AG08395 (cell line): ENCODE results near the gene SLC25A17.
A peak's percentile ranks its signal among the peaks of the same experiment; 100 is the strongest.
"Not testable (repeated sequence)": the region's sequence is repeated elsewhere in the genome, so short reads cannot be mapped to it uniquely, and the experiment has no call there.

ENCODE experiments used
- DNase-seq: peaks from one replicate; pipeline ENCODE4 v3.0.0; 2012; ENCODE audit warnings: mixed read lengths, low spot score

SLC25A17 gene

GRCh38 chr22:40818747-40819598 lies at the start of gene SLC25A17:
Gene SLC25A17 (minus strand): TSS chr22:40819346. CDS start chr22:40819248, 98 bp downstream.
- peak; percentile 97 for DNase-seq

GRCh38 chr22:40868379-40868778 lies 49.2 kb upstream of the SLC25A17 start:
- DNase-seq: not testable (repeated sequence)

GRCh38 chr22:40867109-40867508 lies 48.0 kb upstream of the SLC25A17 start:
- no peak for DNase-seq

- DNase-seq: no peak
These were observed 43.4 kb upstream of the SLC25A17 start for GRCh38 chr22:40862537-40862936.

- no peak for DNase-seq
These were observed 42.9 kb upstream of the SLC25A17 start, which contains the start of gene DNAJB7 for GRCh38 chr22:40862013-40862412. Gene DNAJB7 (minus strand): TSS chr22:40862113. CDS start chr22:40861994, 119 bp downstream.

- DNase-seq: no peak
These were observed 38.2 kb upstream of the SLC25A17 start for GRCh38 chr22:40857309-40857855.

GRCh38 chr22:40856513-40857308 lies 37.6 kb upstream of the SLC25A17 start, which contains the start of the genes ST13 and XPNPEP3:
Gene ST13 (minus strand): TSS chr22:40856639. CDS start chr22:40856540, 99 bp downstream.
Gene XPNPEP3 (plus strand): TSS chr22:40857148. CDS start chr22:40857182, 34 bp downstream.
- DNase-seq: peak; percentile 94

GRCh38 chr22:40855979-40856512 lies 36.9 kb upstream of the SLC25A17 start:
- DNase-seq: peak; percentile 12

- no peak for DNase-seq
These were observed 36.2 kb upstream of the SLC25A17 start for GRCh38 chr22:40855071-40855978.

GRCh38 chr22:40853961-40854360 lies 34.8 kb upstream of the SLC25A17 start:
- no peak for DNase-seq

GRCh38 chr22:40853333-40853732 lies 34.2 kb upstream of the SLC25A17 start:
- DNase-seq: no peak

GRCh38 chr22:40845816-40846215 lies 26.7 kb upstream of the SLC25A17 start:
- not testable (repeated sequence) for DNase-seq

GRCh38 chr22:40844951-40845350 lies 25.8 kb upstream of the SLC25A17 start:
- DNase-seq: no peak

- no peak for DNase-seq
These were observed 19.3 kb upstream of the SLC25A17 start for GRCh38 chr22:40838486-40838885.

- DNase-seq: no peak
These were observed 15.5 kb upstream of the SLC25A17 start for GRCh38 chr22:40834619-40835018.

GRCh38 chr22:40829131-40829530 lies 10.0 kb upstream of the SLC25A17 start:
- DNase-seq: no peak

GRCh38 chr22:40826984-40827741 lies 8.0 kb upstream of the SLC25A17 start:
- no peak for DNase-seq

- DNase-seq: not testable (repeated sequence)
These were observed 7.1 kb upstream of the SLC25A17 start for GRCh38 chr22:40826292-40826691.

GRCh38 chr22:40823426-40823825 lies 4.3 kb upstream of the SLC25A17 start:
- no peak for DNase-seq

- peak; percentile 33 for DNase-seq
These were observed 524 bp upstream of the SLC25A17 start for GRCh38 chr22:40819599-40820140.
